Astrocyte of the spinal cord (primary cell): ENCODE measurements around the gene ANO3.
"Not testable (repeated sequence)": the region's sequence is repeated elsewhere in the genome, so short reads cannot be mapped to it uniquely, and the experiment has no call there.

ENCODE experiments used
- DNase-seq: peaks from one replicate; pipeline ENCODE4 v3.0.0; 2011; ENCODE audit warnings: low read depth, low spot score
- H3K4me3 ChIP-seq: 2 replicates; pipeline ENCODE4 v1.5.1; 2011; ENCODE audit warnings: low read depth, mild to moderate bottlenecking, low read length, moderate library complexity
- in situ Hi-C: cut with HindIII; loops from 2 replicates; pipeline ENCODE4 v1.10.0; 2017; ENCODE audit warnings: low sequenced_read_pairs
- TF ChIP-seq, protein P1 (sequence below): IDR thresholded peaks from 2 replicates; pipeline ENCODE4 v1.5.1; 2012; ENCODE audit warnings: low read depth, mild to moderate bottlenecking, low read length, inconsistent platforms

ANO3 gene

DNA sequence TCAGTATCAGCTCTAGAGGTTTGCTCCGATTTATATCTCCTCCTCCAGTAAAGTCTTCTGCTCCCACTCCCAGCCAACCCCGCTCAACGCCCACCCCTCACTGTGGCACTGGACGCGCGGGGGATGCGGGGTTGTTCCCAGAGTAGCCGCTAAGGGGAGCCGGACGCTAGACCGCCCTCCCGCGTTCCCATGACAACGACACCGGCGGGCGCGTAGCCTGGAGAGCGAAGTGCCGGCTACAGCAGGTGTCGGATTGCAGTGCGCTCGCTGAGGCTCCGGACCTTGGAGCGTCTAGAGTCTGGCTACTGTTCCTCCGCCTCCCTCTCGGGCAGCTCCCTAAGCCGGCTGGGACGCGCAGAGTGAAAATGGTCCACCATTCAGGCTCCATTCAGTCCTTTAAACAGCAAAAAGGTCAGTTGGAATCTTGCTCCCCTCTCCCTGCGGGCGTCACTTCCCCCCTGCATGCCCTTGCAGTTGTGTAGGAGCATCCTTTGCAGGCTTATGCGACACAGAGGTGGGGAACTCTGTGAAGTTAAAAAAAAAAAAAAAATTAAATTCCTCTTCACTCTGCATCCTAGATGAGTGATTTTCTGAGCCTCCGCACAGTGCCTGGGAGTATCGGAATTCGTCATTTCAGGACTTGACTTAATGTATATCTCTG, at the start of gene ANO3:
Gene ANO3, plus strand, starts transcription at position 220 of the 661 bp plus-strand sequence. Its CDS starts 146 bp downstream, at position 366.
- TF ChIP-seq, protein P1, sequence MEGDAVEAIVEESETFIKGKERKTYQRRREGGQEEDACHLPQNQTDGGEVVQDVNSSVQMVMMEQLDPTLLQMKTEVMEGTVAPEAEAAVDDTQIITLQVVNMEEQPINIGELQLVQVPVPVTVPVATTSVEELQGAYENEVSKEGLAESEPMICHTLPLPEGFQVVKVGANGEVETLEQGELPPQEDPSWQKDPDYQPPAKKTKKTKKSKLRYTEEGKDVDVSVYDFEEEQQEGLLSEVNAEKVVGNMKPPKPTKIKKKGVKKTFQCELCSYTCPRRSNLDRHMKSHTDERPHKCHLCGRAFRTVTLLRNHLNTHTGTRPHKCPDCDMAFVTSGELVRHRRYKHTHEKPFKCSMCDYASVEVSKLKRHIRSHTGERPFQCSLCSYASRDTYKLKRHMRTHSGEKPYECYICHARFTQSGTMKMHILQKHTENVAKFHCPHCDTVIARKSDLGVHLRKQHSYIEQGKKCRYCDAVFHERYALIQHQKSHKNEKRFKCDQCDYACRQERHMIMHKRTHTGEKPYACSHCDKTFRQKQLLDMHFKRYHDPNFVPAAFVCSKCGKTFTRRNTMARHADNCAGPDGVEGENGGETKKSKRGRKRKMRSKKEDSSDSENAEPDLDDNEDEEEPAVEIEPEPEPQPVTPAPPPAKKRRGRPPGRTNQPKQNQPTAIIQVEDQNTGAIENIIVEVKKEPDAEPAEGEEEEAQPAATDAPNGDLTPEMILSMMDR: peak; percentile 85
- in situ Hi-C loops: no loop called here
- peak; percentile 91 for DNase-seq
- H3K4me3 ChIP-seq: peak within 1 kb of the TSS; percentile 20

DNA sequence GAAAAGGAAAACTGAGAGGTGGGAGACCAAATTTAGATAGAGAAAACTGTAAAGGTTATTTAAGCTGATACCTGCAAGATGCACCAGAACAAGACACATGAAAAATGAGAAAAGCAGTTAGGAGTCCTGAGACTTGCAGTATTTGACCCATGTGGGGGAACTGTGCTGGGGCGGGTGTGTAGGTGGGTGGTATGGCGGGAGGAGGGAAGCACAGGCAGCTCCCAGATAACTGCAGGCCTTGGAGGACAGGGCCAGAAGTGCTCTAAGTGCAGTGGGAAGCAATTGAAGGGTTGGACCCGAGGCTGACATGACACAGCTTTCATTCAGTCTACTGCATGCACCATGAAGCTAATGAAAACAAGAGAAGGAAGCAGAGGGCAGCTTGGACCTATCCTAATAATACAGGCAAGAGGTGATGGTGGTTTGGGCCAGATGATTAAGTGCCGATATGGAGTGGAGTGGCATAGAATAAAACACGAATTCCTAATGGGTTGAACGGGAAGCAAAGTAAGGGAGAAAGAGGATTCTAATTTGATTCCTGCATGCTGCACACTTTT, 48.0 kb upstream of the ANO3 start:
- no peak overlapping the region for H3K4me3 ChIP-seq
- TF ChIP-seq, protein P1: no peak
- in situ Hi-C loops: no loop called here
- no peak for DNase-seq

DNA sequence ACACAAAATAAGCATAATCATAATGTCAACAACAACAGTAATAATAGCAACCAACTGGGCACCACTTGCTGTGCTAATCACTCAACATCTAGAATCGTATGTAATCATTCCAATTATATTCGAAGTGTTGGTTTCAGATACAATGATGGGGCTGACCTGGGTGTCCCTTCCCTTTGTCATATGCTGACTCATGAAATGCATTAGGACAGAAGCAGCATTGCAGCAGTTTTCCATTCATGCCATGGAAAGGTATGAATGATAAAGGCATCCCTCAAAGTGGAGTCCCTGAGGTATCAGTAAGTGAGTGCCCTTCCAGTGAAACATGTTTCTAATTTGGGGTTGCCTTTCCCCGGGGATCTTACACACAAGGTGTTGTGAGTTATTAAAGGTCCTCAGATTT, 46.3 kb upstream of the ANO3 start:
- in situ Hi-C loops: no loop called here
- H3K4me3 ChIP-seq: no peak overlapping the region
- TF ChIP-seq, protein P1: no peak
- no peak for DNase-seq

DNA sequence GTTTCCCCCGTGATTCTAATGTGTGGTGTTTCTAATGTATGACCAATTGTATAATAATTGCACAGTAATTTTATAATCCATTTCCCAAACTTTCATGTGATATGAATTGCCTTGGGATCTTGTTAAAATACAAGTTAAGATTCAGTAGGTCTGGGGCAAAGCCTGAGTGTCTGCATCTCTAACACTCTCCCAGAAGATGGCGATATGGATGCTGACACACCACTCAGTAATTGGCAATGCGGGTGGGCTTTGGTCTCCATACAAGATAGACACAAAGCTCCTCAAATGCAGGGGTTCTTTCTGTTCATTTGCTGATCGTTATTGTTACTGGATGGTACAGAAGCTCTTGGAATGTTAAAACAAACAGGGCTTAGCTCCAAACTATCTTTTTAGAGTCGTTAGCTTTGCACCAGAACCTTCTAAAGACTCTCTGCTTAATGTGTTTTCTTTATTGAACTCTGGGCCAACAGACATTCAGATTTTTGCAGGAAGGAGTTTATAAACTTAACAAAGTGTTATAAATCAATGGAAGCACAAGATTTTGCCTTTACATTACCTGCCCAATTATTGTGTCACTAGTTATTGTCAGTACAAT, 45.4 kb upstream of the ANO3 start:
- in situ Hi-C loops: no loop called here
- no peak overlapping the region for H3K4me3 ChIP-seq

DNA sequence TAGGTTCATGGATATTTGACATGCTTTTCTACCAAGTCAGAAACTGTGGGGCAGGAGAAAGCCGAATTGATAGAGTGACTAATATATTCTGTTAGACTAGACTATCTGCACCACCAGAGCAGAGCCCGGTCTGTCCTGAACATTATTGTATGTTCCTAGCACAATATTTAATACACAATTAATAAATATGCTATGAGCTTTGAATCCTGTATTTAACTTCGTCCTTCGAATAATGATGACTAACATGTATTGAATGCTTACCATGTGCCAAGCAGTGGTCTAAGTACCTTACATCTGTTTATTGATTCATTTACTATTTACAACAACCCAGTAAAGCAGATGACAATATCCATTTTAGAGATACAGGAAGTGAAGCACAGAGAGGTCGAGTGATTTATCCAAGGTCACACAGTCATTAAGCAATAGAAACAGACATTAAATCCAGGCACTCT, 44.8 kb upstream of the ANO3 start:
- in situ Hi-C loops: no loop called here
- H3K4me3 ChIP-seq: no peak overlapping the region
- no peak for DNase-seq
- TF ChIP-seq, protein P1: no peak

More for the DNA sequence above, 45.4 kb upstream of the ANO3 start:
- TF ChIP-seq, protein P1: peak; percentile 64
- peak; percentile 39 for DNase-seq

DNA sequence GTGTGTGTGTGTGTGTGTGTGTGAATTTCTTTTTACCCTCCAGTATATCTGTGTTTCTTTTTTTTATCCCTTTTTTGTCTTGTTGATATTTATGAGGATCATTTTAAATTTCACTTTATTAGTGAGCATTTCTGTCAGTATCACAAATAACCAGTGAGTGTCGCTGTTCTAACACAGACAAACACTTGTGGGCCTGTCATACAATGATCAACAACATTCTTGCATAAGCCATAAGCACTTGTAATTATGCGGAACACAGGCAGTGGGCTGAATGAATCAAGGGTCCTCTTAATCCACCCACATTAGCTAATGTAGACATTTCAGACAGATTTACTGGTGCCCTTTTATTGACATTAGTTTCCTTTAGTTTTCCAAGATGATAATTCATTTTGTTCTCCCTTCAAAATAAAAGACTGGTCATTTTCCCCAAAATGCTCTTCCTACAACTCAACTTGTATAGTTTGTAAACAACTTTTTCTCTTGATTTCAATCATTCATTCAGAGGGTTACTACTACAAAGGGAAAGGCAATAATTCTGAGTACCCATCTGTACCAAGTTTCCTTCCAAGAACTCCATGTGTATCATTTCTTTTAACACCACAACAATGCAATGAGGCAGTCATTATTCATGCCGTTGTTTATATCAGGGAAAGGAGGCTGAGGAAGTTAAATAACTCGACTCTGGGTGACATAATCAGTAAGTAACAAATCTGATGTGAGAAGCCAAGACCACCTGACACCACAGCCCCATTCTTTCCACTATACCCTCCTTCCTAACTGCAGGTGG, 34.5 kb upstream of the ANO3 start:
- H3K4me3 ChIP-seq: no peak overlapping the region
- in situ Hi-C loops: no loop called here
- peak; percentile 71 for DNase-seq
- TF ChIP-seq, protein P1: peak; percentile 64

DNA sequence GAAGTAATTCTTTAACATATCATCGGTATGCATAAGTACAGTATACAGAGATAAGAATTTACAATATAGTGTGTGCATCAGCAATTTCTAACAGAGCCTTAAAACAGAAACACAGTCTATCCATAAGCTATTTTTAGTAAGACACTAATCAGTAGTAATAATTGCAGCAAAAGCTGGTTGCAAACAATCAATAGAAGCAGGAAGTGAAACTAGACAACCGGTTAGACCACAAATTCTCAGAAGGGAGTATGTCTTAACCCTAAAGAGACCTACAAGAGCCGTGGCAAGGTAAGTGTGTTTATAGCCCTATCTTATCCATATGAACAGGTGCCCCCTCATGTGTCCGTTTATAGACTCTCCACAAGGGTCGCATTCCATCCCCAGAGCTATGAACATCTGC, 15.6 kb upstream of the ANO3 start:
- DNase-seq, H3K4me3 ChIP-seq, in situ Hi-C loops: not testable (repeated sequence)
